AG20443 (cell line): ENCODE data around the gene HBS1L.

Source experiments
- DNase-seq: peaks from one replicate; pipeline ENCODE4 v3.0.0; 2012; ENCODE audit warnings: low spot score, mixed read lengths

HBS1L gene

DNA sequence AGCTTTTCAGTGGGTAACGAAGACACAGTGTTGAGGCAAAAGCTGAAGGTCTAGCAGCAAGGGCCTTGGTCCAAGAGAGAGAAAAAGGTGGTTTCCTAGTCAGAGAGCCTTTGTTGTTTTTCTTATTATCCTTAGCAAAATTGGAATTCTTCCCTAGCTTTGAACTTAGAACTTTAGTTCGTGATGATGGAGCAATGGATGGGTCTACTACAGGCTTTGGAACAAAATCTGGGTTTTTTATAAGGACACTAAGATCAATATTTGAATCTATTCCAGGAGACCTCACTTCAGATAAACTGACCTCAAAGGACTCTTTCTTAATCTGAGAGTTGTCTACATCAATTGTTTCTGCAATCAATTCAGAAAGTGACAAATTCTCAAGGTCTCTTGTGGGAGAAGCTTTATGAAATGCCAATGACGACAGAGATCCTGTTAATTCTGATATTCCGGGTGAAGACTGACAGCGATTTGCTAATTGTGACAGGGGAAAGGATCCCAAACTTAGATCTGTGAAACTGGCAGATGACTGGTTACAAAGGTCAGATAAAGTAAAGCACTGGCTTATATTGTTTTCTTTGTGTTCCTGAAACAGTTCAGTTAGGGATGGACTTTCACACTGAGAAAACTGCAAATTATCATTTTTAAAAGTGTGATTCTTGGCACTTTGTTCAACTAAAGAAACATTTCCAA, 17.7 kb downstream of the HBS1L start:
- no peak for DNase-seq

DNA sequence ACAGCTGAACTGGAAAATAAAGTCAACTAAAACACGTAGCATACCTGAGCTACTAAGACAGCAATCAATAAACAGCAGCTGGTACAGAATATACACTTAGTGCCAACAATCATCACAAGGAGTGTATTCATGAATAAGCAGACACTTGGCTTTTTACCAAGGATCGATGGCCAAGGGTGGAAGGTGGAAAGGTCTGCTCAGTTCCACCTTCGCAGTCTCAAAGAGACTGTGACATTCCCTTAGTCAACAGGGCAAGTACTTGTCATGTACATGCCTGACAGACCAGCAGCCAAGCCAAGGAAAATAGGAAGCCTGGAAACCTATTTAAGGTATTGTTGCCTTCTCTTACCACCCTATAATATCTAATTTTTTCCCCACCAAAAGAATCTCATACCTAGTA, 21.4 kb downstream of the HBS1L start:
- no peak for DNase-seq

DNA sequence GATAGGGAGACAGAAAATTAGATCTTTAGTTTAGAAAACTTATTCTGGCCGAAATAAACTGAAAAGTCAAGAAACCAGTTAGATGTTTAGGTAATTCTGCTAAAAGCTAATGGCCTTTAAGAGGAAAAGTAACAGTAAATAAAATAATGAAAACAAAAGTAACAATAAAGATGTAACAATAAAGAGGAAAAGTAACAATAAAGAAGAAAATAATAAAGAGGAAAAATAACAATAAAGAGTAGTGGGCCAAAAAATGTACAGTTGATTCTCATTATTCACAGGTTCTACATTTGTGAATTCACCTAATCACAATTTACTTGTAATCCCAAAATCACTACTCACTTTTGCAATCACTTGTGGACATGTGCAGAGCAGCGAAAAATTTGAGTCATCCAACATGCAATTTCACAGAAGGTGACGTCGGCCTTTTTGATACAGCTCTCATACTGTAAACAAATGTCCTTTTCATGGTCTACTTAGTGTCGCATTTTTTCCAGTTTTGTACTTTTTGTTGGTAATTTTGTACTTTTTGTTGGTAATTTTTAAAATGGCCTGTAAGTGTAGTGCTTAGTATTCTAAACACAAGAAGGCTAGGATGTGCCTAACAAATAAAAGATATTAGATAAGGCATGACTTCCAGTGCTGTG, 24.0 kb downstream of the HBS1L start:
- no peak for DNase-seq

DNA sequence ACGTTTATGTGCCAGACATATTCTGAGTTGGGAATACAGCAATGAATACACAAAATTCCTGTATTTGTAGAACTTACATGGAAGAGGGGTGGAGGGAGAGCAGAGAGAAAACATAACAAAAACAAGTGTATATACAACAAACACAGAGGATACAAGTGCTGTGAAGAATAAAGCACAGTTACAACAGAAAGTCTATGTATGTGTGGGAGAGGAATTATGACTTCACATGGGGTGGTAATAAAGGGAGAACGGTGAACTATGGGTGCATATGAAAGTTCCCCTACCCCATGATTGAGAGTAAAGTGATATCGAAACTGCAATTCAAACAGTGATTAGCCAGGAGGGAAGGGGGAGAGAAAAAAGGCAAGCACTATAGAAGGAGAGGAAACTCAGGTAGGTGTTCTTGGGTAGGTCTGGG, 24.6 kb downstream of the HBS1L start:
- no peak for DNase-seq

DNA sequence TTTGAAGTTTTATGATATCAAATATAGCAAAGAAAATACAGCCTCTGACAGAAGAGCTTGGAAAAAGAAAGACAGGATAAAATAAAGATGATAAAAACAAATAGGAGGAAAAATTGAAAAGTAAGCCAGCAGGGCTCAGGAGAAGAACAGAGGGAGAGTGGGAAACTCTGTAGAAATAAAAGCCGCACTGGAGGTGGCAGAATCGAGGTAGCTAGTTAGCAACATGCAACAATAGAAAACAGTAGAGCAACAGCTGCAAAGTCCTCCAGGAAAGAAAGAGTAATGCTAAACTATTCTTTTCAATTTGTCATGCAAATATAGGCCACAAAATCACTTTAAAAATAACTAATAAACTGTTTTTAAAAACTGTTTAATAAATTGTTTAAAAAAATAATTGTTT, 28.8 kb downstream of the HBS1L start:
- DNase-seq: no peak

DNA sequence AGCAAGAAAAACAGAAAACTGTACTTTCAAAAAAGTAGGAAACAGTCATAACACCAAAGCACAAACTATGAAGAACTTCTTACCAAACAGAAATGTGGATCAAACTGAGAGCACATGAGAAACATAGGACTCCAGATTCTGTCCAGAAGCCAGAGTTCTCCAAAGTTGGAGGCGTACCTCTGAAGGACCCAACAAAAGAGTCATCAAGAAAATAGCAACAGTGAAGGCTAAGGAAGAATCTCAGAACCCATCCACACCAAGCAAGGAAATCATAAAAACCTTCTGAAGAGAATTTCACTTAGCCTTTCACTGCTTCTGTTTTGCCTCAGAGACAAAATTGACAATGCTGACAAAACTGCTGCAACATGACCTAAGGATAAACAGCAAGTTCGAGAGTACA, 29.4 kb downstream of the HBS1L start:
- DNase-seq: no peak

DNA sequence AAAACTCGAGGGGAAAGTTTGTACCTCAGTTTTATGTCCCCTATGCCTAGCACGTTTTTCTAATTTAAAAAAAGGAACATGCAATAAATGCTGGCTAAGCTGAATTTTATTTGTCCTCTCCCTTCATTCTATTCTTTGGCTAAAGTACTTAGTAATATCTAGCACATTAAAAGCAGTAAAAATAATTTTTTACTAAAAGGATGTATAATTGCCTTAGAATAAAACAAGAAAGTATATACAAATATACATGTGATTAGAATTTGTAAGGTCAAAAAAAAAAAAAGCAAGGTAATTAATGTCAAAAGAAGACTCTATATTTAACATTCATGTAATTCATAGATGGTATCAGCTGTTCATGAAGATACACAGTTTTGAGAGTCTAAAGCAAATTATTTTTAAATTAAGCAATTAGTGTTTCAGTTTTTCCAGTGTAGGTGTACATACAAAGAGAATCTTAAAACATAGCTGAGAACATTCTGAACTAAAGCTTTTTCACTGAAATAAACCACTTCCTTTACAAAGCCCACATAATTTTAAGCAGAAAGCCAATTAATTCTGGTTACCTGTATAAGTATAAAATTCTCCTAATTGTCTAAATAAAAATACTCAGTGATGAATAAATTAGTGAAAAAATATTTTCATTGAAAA, 32.4 kb downstream of the HBS1L start:
- DNase-seq: no peak

DNA sequence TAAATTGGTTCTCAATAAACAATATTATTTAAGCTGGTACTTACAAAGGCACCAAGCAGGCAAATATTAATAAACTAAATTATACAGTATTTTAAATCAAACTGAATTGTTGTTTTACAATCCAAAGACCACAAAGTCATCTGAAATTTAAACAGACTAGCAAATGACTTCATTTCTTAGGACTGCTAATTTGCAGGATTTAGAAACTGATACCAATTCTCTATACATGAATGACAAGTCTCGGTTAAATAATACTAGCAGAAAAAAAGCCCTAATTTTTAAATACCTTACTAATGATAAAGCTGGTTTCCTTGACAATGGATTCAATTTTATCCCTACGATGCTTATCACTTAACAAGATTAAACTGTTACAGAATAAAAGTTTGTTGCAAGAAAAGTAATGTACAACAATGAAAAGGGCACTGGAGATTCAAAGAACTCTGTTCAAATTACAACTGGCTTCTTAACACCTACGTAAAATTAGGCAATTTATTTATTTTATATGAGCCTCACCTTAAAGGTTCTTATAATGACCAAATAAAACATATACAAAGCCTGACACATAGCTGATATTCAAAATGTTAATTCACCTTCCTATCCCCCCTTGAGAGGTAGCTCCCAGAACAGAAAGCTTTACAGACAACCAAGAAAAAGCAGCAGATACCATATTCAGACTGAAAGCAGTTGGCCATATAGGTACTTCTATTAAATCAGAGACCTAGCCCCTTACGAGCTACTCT, 33.1 kb downstream of the HBS1L start:
- DNase-seq: no peak

DNA sequence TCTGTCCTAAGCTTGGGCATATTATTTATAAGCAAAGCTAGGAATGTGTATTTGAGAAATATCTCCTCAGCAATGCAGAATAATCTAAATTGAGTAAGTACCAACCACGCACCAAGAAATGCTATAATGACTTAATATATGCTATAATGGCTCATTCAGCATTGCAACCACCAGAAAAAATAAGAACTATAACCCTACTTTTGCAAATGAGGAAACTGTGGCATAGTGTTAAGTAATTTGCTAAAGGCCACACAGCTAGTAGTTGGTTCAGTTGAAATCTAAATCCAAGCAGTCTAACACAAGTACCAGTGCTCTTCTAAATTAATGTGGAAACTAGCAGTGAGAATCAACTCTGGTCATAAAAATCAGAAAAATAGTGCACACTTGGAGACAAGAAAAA, 35.7 kb downstream of the HBS1L start:
- no peak for DNase-seq

DNA sequence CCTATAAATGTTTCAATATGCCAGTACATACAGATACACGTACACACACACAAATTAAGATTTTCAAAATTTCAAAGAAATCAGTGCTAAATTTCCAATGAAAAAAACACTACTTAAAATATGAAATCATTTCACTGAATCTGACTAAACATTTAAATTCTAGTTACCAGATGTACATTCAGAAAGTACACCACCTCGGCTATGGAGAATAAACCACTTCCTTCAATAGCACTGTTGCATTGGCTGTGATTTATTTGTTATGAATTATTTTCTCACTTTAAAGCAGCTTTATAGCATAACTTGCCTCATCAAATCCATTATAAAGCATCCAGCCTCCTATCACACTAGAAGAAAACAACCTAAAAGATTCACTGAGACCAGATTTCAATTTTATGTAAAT, 36.6 kb downstream of the HBS1L start:
- no peak for DNase-seq

DNA sequence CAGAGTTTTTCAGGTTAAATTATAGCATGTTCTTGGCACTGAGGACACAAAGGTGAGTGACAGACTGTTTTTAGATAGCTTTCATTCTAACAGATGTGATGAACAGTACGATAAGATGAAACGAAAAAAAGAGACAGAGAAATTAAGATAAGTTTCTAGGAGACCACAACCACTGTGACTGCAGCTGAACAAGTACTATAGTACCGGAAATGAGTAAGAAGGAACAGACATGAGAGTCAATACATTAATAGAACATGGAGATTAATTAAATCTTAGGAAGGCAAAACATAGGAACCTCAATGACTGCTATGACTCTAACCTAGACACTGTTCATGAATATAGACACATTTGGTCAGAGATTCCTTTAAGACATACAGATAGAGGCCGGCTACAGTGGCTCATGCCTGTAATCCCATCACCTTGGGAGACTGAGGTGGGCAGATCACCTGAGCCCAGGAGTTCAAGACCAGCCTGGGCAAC, 40.2 kb downstream of the HBS1L start:
- DNase-seq: no peak

DNA sequence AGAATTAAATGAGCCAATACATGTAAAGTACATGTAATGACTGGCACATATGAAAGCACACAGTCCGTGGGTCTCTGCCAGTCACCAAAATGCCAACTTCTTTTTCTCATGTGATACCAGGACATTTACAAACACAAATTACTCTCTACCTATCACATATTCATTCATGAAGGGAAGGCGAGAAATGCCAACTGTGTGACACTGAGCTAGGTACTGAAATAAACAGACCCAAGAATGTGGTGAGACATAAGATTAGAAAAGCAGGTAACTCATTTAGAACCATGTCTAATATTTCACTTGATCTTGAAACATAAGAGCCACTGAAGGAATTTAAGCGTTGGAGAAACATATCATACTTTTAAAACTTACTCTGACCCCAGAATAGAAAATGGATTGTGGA, 41.4 kb downstream of the HBS1L start:
- no peak for DNase-seq

DNA sequence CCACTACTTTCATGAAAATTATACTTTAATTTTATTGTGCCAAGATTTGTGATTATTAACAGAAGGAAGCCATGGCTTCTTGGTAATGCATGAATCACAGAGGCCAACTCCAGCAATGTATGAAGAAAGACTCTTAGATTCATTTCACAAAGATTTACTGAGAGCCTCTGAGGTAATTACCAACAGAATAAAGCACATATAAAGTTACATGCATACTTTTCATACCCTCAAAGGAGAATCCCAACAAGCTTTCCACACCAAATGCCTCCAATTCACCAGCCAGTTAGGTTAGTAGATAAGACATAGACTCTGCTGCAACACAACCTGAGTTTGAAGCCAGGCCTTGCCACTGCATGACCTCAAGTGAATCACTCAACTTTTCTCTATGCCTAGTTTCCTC, 41.9 kb downstream of the HBS1L start:
- DNase-seq: peak; percentile 45

DNA sequence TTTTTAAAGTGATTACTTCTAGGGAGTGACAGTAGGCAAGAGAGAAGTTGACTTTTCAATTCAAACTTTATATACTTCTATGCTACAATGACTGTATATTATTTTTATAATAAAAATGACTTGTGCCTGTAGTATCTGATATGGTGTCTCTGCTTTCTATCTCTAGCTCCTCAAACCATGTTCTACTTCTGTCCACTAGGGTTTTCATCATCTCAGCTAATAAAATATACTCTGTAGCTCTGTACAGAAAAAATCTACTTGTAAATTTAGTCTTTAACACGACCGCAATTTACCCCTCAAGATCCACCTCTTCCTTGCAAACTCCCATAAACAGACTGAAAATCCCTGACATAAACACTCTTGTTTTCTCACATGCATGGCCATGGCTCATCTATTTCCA, 42.3 kb downstream of the HBS1L start:
- no peak for DNase-seq

DNA sequence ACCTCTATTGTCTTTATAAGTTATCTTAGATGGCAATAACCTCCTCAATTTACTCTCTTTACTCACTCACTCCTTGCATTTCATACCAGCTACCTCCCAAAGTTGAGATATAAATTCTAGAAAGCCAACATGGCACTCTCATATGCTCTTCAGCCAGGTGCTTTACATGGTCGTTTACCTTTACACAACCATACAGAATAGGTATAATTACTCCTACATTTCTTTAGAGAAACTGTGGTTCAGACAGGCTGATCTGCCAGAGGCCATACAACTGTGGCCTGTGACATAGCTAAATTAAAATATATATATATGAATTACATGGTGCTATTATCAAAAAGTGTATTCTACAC, 45.7 kb downstream of the HBS1L start:
- DNase-seq: no peak

DNA sequence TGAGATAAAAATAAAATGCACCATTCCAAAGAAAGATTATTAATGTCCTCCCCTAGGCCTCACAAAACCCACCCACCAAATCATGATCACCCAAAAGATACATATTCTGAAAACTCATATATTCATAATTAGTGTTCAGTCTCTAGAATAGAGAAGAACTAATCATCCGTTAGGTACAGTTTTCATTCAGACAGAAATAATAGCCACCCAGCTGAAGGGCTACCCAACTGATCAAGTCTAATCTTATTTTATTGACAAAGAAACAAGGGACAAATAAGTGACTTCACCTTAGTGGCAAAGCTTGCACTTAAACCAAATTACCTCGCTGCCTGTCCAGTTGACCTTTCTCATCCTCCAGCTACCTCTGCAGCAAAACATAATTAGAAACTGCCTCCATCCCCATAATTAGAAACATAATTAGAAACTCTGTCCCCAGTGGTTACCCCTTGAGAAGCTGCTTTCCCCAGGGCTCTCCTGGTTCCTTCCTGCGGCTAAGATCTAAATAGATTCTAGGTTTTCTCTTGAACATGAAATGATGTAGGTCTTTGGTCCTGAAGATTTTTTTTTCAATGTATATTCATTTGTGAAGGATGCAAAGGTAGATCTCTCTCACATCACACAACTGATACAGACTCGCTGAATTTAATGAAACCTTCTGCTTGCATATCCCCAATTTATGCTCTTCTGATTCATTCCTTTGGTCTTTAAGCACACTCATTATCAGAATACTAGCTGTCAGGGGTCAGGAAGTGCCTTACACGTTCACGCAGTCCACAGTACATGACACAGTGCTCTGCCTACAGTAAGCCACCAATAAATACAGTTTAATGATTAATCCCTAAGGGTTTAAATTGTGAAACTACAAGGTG, 46.3 kb downstream of the HBS1L start:
- no peak for DNase-seq

DNA sequence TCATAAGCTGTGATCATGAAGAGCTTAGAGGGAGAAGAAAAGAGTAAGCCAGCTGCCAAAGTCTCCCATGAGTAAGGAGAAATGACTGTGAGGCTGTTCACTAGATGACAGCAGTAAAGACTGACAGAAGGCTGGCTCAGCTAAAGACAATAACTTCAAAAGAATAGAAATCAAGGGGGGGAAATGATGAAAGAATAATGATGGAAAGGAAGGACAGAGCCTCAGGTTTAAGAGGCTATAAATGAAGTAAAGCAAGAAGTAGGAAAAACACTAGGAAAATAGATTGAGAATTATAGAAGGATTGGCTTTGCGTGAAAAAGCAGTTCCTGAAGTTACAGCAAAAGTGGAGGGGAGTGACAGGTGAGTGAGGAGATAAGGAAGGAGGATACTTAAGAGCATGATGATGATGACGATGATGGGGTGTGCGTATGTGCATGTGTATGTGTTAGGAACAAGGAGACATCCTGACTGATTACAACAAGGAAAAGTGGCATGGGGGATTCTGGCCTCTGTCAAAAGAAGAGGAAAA, 48.2 kb downstream of the HBS1L start:
- no peak for DNase-seq

DNA sequence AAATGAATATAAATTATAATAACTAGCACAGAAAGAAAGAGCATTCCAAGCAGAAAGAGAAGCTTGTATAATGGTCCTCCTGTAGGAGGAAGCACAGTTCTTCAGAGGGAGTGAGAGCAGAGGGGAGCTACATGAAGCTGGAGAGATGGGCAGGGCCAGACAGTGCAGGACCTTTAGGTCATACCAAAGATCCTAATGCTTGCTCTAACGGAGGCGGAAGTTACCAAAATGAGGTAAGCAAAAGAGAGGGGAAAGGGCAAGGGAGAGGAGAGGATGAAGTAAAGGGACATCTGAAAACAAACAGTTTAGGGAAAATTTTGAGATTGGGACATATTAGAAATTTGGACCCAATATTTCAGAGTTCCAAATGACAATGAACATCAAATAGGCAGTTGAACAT, 50.2 kb downstream of the HBS1L start:
- DNase-seq: no peak

DNA sequence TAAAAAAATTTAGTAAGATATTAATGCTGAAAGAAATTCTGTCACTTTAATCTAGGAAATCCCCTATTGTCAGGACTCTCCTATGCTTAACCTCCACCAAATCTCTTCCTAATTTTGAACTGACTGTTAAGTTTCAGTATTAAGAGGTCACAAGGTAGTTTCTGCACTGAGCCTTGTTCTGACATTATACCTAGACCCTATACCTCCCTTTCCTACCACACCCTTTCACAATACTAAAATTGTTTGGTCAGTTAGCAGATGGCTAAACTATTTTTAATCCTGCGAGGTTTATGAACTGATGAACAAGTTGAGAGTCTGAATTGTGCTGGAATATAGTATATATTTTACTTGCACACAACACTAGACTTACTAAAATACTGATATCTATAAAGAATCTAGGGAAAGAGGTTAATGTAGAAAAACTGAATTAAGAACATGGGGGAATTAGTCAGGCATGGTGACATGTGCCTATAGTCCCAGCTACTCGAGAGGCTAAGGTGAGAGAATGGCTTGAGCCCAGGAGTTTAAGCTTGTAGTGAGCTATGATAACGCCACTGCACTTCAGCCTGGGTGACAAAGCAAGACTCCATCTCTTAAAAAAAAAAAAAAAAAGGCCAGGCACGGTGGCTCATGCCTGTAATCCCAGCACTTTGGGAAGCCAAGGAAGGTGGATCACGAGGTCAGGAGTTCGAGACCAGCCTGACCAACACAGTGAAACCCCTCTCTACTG, 51.5 kb downstream of the HBS1L start:
- DNase-seq: no peak

DNA sequence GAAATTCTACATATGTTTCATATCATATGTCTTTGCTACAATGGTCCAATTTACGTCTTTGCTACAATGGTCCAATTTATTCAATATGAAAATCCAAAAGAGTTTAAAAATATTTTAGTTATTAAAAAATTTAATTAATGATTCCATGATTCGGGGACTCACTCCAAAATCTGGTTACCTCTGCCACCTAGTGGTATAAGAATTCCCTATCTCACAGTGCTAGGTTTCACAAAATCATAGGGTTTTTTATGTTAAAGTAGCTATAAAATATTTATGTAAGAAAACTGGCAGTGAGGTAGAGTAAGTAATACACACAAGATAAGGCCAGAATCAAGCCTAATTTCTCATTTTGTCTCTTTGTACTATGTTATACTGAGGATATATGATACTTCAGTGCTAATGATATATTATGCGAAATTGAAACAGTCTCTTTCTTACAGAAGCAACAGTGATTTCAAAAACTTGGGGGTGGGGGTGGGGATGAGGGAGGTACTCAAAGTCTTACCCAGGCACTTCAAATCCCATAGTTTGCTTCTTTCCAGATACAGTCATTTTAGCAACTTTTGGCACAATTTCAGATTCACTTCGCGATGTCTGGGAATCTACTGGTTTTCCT, 52.3 kb downstream of the HBS1L start:
- DNase-seq: peak; percentile 35
